ENCODE measurements around the gene SLC35F3.

The SLC35F3 gene

GRCh38 chr1:234288946-234289345 is 384.5 kb downstream of the SLC35F3 start:
- TF ChIP-seq MAX (IDR thresholded peaks at IDR 0.05): no peak
- TF ChIP-seq EGR1 (IDR thresholded peaks at IDR 0.05): no peak

- no peak for TF ChIP-seq NFIC (IDR thresholded peaks at IDR 0.05)
- no peak for TF ChIP-seq TCF12 (IDR thresholded peaks at IDR 0.05; ENCODE audit: low read depth)
- no peak for TF ChIP-seq REST (IDR thresholded peaks at IDR 0.05; ENCODE audit: low read depth)
- TF ChIP-seq TAF1 (IDR thresholded peaks at IDR 0.05; ENCODE audit: low read depth): no peak
- no peak for TF ChIP-seq MAX (IDR thresholded peaks at IDR 0.05)
- no peak for TF ChIP-seq EGR1 (IDR thresholded peaks at IDR 0.05)
- no peak for TF ChIP-seq CEBPB (IDR thresholded peaks at IDR 0.05)
- no peak for TF ChIP-seq FOXM1 (IDR thresholded peaks at IDR 0.05; ENCODE audit: borderline replicate concordance, low read depth)
- no peak for TF ChIP-seq YY1 (IDR thresholded peaks at IDR 0.05; ENCODE audit: low read depth)
- TF ChIP-seq ZBTB7A (IDR thresholded peaks at IDR 0.05; ENCODE audit: low read depth): no peak
- no peak for TF ChIP-seq RAD21 (IDR thresholded peaks at IDR 0.05; ENCODE audit: low read depth)
Observed at GRCh38 chr1:234289538-234290305, 385.2 kb downstream of the SLC35F3 start.

GRCh38 chr1:234292011-234292410 is 387.5 kb downstream of the SLC35F3 start:
- TF ChIP-seq FOXM1 (IDR thresholded peaks at IDR 0.05; ENCODE audit: borderline replicate concordance, low read depth) (no peak), EGR1 (IDR thresholded peaks at IDR 0.05) (no peak), YY1 (IDR thresholded peaks at IDR 0.05; ENCODE audit: low read depth) (no peak), ZBTB7A (IDR thresholded peaks at IDR 0.05; ENCODE audit: low read depth) (no peak), NFIC (IDR thresholded peaks at IDR 0.05) (no peak), MAX (IDR thresholded peaks at IDR 0.05) (no peak), TEAD4 (IDR thresholded peaks at IDR 0.05) (no peak), TCF12 (IDR thresholded peaks at IDR 0.05; ENCODE audit: low read depth) (no peak), REST (IDR thresholded peaks at IDR 0.05; ENCODE audit: low read depth) (no peak), CREB1 (IDR thresholded peaks at IDR 0.05; ENCODE audit: low read depth) (no peak)

- no peak for TF ChIP-seq YY1 (IDR thresholded peaks at IDR 0.05; ENCODE audit: low read depth)
- no peak for TF ChIP-seq EGR1 (IDR thresholded peaks at IDR 0.05)
- no peak for TF ChIP-seq NFIC (IDR thresholded peaks at IDR 0.05)
- TF ChIP-seq FOXM1 (IDR thresholded peaks at IDR 0.05; ENCODE audit: borderline replicate concordance, low read depth): no peak
- no peak for TF ChIP-seq EP300 (IDR thresholded peaks at IDR 0.05; ENCODE audit: borderline replicate concordance)
- no peak for TF ChIP-seq RAD21 (IDR thresholded peaks at IDR 0.05; ENCODE audit: low read depth)
- no peak for TF ChIP-seq REST (IDR thresholded peaks at IDR 0.05; ENCODE audit: low read depth)
- no peak for TF ChIP-seq TCF12 (IDR thresholded peaks at IDR 0.05; ENCODE audit: low read depth)
- TF ChIP-seq CEBPB (IDR thresholded peaks at IDR 0.05): no peak
- no peak for TF ChIP-seq TEAD4 (IDR thresholded peaks at IDR 0.05)
- no peak for TF ChIP-seq USF1 (IDR thresholded peaks at IDR 0.05)
- no peak for TF ChIP-seq CREB1 (IDR thresholded peaks at IDR 0.05; ENCODE audit: low read depth)
Observed at GRCh38 chr1:234292548-234292947, 388.1 kb downstream of the SLC35F3 start.

Measured in Ishikawa (cell line).